ENCODE data around the gene SDC3.

Gene SDC3

DNA sequence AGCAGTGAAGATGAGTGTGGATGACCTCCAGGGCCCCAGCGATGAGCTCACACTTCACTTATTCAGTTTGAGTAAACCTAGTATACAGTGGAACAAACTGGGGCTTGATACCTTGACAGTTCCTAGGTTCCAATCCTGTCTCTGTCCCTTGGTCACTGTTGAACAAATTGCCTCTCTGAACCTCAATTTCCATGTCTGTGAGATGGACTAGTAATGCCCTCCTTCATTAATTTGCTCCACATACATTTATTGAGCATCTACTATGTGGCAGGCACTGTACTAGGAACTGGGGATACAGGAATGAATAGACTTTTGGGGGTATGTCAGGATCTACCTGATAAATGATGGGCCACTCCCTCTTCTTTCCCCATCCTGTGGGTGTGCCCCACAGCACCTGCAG lies 57.3 kb downstream of the SDC3 start:
- Mint-ChIP-seq H3K4me1 (ENCODE audit: low read depth) (no peaks in the 10 kb centered on the region), H3K36me3 (ENCODE audit: low read depth) (no peaks in the 10 kb centered on the region), H3K27ac (no peak overlapping the region), H3K27me3 (peaks cover 35% of the 10 kb centered on the region), H3K4me3 (no peak overlapping the region), H3K9me3 (no peaks in the 10 kb centered on the region)

DNA sequence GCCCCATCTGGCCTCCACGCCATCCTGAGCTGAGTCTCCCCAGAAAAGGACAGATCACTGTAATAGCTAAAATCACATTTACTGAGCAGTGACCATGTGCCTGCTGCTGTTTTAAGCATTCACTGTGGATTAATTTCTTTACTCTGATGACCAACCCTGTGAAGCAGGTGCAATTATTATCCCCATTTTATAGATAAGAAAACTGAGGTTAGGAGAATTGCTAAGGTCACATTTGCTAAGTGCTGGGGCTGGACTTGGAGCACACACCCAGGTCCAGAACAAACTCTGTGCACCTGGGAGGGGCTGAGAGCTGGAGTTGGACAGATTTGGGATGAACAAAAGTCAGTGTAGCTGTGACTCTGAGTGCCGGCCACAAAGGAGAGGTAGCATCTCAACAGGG lies 58.0 kb downstream of the SDC3 start:
- H3K4me1 Mint-ChIP-seq (ENCODE audit: low read depth) = no peaks in the 10 kb centered on the region
- H3K4me3 Mint-ChIP-seq = no peak overlapping the region
- H3K9me3 Mint-ChIP-seq = no peaks in the 10 kb centered on the region
- no peaks in the 10 kb centered on the region for H3K36me3 Mint-ChIP-seq (ENCODE audit: low read depth)
- no peak overlapping the region for H3K27ac Mint-ChIP-seq
- H3K27me3 Mint-ChIP-seq = peaks cover 42% of the 10 kb centered on the region

DNA sequence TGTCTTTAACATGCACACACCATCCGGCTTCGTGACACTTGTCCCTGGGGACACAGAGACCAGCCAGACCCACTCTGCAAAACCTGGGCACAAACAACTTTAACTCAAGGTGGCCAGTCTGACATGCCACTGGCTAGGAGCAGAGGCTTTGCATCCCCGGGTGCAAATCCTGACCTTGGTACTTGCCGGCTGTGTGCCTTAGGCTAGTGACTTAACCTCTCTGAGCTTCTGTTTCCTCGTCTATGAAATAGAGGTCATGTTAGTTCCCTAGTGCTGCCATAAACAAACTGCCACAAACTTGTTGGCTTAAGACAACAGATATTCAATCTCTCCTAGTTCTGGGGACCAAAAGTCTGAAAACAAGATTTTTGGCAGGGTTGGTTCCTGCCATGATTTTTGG lies 60.4 kb downstream of the SDC3 start:
- no peaks in the 10 kb centered on the region for H3K9me3 Mint-ChIP-seq
- no peak overlapping the region for H3K4me3 Mint-ChIP-seq
- peaks cover 59% of the 10 kb centered on the region for H3K27me3 Mint-ChIP-seq
- H3K4me1 Mint-ChIP-seq (ENCODE audit: low read depth) = no peaks in the 10 kb centered on the region
- H3K36me3 Mint-ChIP-seq (ENCODE audit: low read depth) = no peaks in the 10 kb centered on the region
- H3K27ac Mint-ChIP-seq = no peak overlapping the region

DNA sequence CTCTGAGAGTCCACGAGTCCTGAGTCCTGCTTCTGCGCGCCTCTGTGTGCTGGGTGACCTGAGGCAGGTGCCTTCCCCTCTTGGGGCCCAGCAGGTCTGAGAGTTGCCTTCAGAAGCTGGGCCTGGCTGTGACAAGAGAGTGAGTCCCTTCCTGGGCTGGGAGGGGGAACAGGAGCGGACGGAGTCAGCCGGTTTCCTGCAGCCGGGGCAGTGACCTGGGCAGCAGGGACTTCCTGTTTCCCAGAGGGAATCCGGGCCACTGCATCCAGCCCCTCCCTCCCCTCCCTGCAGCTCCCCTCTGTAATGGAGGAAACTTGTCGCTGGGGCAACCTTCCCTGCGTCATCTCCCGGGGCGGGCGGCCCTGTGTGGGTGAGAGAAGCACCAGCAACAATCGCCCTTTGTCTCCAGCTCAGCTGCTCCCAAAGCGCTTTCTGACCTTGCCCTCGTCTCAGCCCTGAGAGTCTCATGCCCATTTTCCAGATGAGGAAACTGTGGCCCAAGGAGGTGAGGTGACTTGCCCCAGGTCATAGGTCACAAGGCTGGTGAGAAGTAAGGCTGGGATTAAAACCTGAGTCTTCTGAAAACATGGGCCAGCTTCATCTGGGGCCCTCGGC lies 61.1 kb downstream of the SDC3 start:
- H3K9me3 Mint-ChIP-seq = no peaks in the 10 kb centered on the region
- no peaks in the 10 kb centered on the region for H3K4me1 Mint-ChIP-seq (ENCODE audit: low read depth)
- H3K27ac Mint-ChIP-seq = no peak overlapping the region
- H3K36me3 Mint-ChIP-seq (ENCODE audit: low read depth) = no peaks in the 10 kb centered on the region
- H3K27me3 Mint-ChIP-seq = peaks cover 66% of the 10 kb centered on the region
- no peak overlapping the region for H3K4me3 Mint-ChIP-seq

DNA sequence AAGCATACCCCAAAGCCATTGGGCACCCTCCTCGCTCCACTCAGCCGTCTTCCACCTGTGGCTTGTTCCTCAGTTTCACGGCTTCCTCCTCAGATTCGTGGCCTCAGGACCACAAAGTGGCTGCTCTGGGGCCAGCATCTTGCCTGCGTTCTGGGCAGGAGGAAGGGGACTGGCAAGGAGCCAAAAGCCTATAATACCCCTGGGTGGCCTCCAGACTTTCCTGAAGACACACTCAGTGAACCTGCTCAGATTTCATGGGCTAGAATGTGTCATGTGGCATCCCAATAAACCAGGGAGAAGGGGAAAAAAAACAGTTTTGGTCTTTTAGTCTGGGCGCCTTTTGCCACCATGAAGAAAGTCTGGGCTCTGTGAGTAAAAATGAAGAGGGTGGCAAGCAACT lies 62.0 kb downstream of the SDC3 start:
- no peaks in the 10 kb centered on the region for H3K9me3 Mint-ChIP-seq
- H3K36me3 Mint-ChIP-seq (ENCODE audit: low read depth) = no peaks in the 10 kb centered on the region
- H3K27ac Mint-ChIP-seq = no peak overlapping the region
- H3K4me3 Mint-ChIP-seq = no peak overlapping the region
- peaks cover 71% of the 10 kb centered on the region for H3K27me3 Mint-ChIP-seq
- H3K4me1 Mint-ChIP-seq (ENCODE audit: low read depth) = no peaks in the 10 kb centered on the region

DNA sequence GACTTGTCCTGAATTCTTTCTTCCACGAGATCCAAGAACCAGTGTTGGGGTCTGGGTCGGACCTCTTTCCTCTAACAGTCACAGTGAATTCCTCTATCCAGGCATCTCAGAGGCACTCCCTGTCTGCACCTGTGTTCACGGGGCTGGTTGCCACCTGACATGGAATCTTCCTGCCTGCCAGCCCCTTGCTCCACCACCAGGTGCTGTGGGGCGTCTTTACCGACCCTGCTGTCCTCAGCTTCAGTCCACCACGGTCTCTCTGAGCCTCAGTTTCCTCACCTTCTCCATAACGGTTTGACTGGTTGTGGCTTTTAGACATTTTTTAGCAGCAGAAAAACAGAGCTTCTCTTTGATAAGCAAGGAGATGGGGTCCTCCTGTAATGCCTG lies 62.7 kb downstream of the SDC3 start:
- H3K27me3 Mint-ChIP-seq = peaks cover 78% of the 10 kb centered on the region

DNA sequence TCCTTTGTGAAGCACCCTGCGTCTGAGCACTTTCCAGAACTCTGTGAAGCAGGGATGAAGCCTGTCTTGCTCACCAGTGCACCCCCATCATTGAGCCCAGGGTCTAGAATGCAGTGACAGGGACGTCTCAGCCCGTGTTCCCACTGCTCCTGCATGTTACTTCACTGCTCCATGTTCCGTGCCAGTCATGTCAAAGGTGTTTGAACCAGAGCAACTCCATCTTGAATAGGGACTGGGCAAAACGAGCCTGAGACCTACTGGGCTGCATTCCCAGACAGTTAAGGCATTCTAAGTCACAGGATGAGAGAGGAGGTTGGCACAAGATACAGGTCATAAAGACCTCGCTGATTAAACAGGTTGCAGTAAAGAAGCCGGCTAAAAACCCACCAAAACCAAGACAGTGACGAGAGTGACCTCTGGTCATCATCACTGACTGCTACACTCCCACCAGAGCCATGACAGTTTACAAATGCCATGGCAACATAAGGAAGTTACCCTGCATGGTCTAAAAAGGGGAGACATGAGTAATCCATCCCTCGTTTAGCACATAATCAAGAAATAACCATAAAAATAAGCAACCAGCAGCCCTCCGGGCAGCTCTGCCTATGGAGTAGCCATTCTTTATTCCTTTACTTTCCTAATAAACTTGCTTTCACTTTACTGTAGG lies 63.2 kb downstream of the SDC3 start:
- no peaks in the 10 kb centered on the region for H3K36me3 Mint-ChIP-seq (ENCODE audit: low read depth)
- H3K4me3 Mint-ChIP-seq = no peak overlapping the region
- peaks cover 83% of the 10 kb centered on the region for H3K27me3 Mint-ChIP-seq
- no peak overlapping the region for H3K27ac Mint-ChIP-seq
- no peaks in the 10 kb centered on the region for H3K4me1 Mint-ChIP-seq (ENCODE audit: low read depth)
- H3K9me3 Mint-ChIP-seq = no peaks in the 10 kb centered on the region

More for the DNA sequence above, 62.7 kb downstream of the SDC3 start:
- H3K4me3 Mint-ChIP-seq = no peak overlapping the region
- no peak overlapping the region for H3K27ac Mint-ChIP-seq
- no peaks in the 10 kb centered on the region for H3K4me1 Mint-ChIP-seq (ENCODE audit: low read depth)
- no peaks in the 10 kb centered on the region for H3K9me3 Mint-ChIP-seq
- no peaks in the 10 kb centered on the region for H3K36me3 Mint-ChIP-seq (ENCODE audit: low read depth)

DNA sequence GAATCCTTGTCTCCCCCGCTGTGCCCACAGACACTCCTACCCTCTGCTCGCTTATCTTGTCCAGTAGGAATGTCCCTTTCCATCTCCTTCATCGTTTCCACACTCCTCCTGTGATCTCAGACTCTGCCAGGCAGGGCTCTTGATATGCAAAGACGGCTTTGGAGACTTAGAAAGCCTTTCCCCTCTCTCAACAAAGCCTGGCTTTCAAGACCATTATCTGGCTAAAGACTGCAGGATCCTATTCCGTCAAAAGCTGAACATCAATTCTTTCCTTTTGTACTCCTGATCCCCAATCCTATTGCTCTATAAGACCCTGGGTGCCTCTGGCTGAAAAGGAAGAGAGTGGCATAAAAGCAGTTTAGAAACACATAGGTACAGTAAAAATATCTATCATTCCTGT lies 63.9 kb downstream of the SDC3 start:
- Mint-ChIP-seq H3K27me3 (peaks cover 81% of the 10 kb centered on the region), H3K4me3 (no peak overlapping the region), H3K27ac (no peak overlapping the region), H3K4me1 (ENCODE audit: low read depth) (no peaks in the 10 kb centered on the region), H3K9me3 (peaks cover under 1% of the 10 kb centered on the region), H3K36me3 (ENCODE audit: low read depth) (no peaks in the 10 kb centered on the region)

DNA sequence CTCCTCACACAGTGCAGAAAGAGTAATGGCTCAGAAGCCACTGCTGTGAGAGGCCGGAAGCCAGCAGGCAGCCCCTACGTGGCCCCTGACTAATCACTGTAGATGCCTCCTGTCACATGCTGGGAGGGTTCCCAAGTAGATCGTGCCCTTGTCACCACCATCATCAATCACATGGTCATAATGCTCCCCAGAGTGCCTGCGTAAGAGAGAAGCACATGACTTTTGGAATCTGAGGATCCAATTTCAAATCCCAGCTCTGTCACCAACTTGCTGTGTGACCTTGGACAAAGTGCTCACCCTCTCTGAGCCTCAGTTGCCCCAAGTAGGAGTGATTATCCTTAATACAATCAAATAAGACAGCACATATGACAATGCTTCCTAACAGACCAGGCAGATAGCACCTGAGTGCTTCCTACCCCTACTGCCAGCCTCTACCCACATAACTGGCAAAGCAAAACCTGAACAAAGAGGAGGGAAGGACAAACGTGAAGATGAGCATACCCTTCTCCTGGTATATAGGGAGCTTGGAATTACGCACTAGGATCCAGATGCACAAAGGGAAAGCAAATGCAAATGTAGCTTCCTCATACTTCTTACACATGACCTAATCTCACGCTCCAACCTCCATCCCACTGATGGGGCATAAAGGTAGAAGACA lies 65.7 kb downstream of the SDC3 start:
- no peak overlapping the region for H3K4me3 Mint-ChIP-seq
- H3K4me1 Mint-ChIP-seq (ENCODE audit: low read depth) = no peaks in the 10 kb centered on the region
- H3K27me3 Mint-ChIP-seq = peaks cover 76% of the 10 kb centered on the region
- H3K27ac Mint-ChIP-seq = no peak overlapping the region
- H3K9me3 Mint-ChIP-seq = peaks cover 4% of the 10 kb centered on the region
- H3K36me3 Mint-ChIP-seq (ENCODE audit: low read depth) = no peaks in the 10 kb centered on the region

DNA sequence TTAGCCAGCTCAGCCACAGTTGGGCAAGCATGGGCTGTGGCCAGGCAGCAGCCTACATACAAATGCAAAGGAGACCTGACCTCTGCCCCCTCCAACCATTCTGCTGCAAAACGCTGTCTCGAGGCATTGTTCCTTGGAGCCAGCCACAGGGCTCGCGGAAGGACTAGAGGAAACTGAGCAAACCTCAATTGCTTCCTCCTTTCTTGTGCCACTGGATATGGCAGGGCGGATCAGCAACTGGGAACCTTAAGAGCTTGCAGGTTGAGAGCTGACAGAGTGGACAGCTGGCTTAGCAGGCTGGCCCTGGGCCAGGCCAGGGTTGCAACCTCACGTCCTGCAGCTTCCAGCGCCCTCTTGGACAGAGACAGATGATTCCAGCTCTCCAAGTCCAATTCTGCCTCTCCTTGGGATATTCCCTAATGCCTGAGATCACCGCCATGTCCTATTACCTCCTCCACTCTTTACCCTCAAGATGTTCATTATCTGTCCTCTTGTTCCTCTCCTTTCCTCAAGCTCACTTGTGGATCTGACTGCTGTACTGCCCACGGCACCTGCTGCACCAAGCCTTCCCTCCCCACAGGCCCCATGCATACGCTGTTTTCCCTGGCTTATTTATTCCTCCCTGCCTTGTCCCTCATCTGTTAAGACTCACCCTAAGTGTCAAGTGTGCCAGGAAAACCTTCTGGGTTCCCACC lies 67.5 kb downstream of the SDC3 start:
- Mint-ChIP-seq H3K27ac (no peak overlapping the region), H3K9me3 (peaks cover 4% of the 10 kb centered on the region), H3K4me1 (ENCODE audit: low read depth) (no peaks in the 10 kb centered on the region), H3K27me3 (peaks cover 69% of the 10 kb centered on the region), H3K4me3 (no peak overlapping the region), H3K36me3 (ENCODE audit: low read depth) (no peaks in the 10 kb centered on the region)

DNA sequence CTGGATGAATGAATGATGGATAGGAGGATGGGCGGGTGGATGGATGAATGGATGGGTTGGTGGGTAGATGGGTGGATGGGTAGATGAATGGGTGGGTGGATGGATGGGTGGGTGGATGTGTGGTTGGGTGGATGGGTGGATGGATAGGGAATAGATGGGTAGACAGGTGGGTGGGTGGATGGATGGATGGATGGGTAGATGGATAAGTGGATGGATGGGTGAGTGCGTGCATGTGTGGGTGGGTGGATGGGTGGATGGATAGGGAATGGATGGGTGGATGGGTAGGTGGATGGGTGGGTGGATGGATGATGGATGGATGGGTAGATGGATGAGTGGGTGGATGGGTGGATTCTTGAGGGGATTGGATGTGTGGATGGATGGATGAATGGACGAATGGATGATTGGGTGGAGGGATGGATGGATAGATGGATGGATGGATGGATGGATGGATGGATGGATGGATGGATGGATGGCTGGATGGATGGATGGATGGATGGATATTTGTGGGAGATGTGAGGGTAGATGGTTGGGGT lies 68.7 kb downstream of the SDC3 start:
- Mint-ChIP-seq H3K27me3 (peaks cover 58% of the 10 kb centered on the region), H3K9me3 (peaks cover 4% of the 10 kb centered on the region), H3K27ac (no peak overlapping the region), H3K4me1 (ENCODE audit: low read depth) (no peaks in the 10 kb centered on the region), H3K36me3 (ENCODE audit: low read depth) (no peaks in the 10 kb centered on the region), H3K4me3 (no peak overlapping the region)

DNA sequence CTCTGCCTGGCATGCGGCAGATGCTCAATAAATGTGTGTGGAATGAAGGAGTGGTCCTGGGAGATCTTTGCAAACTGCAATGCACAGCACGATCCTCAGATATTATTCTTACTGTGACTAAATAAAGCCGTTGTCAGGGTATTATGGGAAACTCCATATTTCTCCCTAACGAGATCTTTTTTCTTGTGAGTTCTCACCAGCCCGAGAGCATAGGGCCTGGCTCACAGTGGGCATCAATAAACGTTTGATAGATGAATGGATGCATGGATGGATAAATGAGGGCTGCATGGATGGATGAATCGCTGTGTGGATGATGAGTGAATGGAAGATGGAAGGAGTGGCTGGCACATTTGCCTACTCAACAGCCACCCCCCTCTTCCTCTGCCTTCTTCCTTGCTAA lies 69.6 kb downstream of the SDC3 start:
- Mint-ChIP-seq H3K9me3 (peaks cover 4% of the 10 kb centered on the region), H3K4me3 (no peak overlapping the region), H3K36me3 (ENCODE audit: low read depth) (no peaks in the 10 kb centered on the region), H3K4me1 (ENCODE audit: low read depth) (no peaks in the 10 kb centered on the region), H3K27ac (no peak overlapping the region), H3K27me3 (peaks cover 52% of the 10 kb centered on the region)

DNA sequence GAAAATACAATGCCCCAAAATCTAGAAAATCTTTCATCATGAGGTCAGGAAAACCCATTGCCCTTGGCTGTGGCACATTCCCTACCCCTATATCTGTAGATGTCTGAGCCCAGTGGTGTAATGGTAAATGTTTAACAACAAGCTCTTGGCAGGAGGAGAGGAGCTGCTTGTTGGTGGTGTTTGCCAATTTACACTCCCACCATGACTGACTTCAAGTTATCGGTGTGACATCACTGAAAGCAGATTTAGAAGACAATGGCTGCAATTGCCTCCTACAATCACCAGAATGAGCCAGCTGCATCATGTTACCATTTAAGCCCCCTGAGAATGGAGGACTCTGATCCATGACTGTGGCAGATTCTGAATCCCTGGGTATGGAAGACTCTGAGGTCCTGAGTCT lies 70.9 kb downstream of the SDC3 start:
- H3K36me3 Mint-ChIP-seq (ENCODE audit: low read depth) = no peaks in the 10 kb centered on the region
- H3K27me3 Mint-ChIP-seq = peaks cover 48% of the 10 kb centered on the region
- no peaks in the 10 kb centered on the region for H3K4me1 Mint-ChIP-seq (ENCODE audit: low read depth)
- H3K27ac Mint-ChIP-seq = no peak overlapping the region
- H3K9me3 Mint-ChIP-seq = peaks cover 4% of the 10 kb centered on the region
- no peak overlapping the region for H3K4me3 Mint-ChIP-seq

DNA sequence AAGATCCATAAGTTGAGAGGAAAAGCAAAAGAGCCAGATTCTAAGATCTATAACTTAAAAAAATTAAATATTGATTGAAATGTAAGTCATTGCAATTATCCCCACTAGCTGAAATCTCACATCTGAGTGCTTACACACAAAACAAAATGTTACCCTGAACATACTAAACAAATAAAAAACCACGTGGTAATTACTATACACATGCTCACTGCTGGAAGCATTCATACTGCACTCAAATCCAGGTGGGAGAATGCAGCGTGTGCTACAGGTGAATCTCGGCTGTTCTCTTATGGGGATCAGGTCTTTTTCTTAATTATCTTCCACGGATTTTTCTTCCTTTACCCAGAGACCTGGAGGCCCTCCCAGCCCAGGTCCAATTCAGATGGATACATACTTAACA lies 74.3 kb downstream of the SDC3 start:
- Mint-ChIP-seq H3K9me3 (no peaks in the 10 kb centered on the region), H3K4me3 (no peak overlapping the region), H3K27ac (no peak overlapping the region), H3K4me1 (ENCODE audit: low read depth) (no peaks in the 10 kb centered on the region), H3K36me3 (ENCODE audit: low read depth) (no peaks in the 10 kb centered on the region), H3K27me3 (peaks cover 33% of the 10 kb centered on the region)

DNA sequence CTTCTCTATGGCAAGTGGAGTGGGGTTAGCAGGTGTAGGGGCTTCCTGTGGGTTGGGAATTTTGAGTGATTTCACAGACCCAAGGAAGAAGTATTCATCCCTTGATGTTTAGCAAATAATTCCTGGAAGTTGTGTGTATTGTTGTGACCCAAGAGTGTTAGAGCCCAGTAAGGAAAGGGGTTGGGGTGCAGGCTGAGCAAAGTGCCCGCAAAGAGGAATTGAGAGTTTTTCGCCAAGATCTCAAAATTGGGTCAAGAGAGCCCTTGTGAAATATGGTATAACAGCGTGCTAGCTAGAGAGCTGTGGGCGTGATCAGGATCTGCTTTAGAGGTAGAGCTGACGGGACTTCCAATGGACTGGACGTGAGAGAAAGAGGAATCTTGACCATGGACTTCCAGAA lies 78.0 kb downstream of the SDC3 start:
- Mint-ChIP-seq H3K36me3 (ENCODE audit: low read depth) (no peaks in the 10 kb centered on the region), H3K27ac (no peak overlapping the region), H3K4me1 (ENCODE audit: low read depth) (no peaks in the 10 kb centered on the region), H3K27me3 (peaks cover 39% of the 10 kb centered on the region), H3K4me3 (no peak overlapping the region), H3K9me3 (no peaks in the 10 kb centered on the region)
